ENCODE measurements around the gene EMX2. TPM values are rescaled to one million over a fixed set of nuclear protein-coding genes. Genes with fewer than 3 reads are reported as not detected.

EMX2 gene
- total and polyA plus RNA-seq, 12 donors: 0.13 to 0.59 (median 0.15) TPM; not detected in 7

DNA sequence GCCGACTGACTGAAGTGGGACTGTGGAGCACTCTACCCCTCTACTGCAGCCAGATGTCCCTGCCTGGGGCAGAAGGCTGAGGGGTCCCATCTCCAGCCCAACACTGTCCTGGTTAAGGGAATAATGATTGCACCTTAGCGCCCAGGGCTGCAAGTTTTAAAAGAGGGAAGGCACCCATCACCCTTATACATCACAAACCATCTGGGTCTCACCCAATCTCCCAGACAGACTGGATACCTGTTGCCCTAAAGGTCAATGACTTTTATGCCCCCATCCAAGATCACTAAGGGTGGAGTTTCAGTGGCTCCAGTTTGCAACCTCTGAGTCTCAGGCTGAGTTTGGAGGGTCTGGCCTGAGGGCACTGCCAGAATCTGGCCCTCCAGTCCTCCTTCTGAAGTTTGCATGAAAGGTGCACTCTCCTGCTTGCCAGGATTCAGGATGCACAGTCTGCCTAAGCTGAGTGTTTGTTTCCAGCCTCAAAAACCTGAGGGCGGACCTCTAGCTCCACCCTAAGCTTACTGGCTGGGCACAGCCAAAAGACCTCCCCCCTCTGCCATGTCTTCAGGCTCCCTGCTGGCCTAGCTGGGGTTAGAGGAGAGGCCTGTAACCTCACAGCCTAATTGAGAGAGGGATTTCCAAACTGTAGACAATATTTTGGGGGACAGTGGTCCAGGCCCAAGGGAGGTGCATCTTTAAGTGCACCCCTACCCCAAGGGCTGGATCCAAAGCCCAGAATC, 2.5 kb upstream of the EMX2 start:
- intact Hi-C loops (cut with DNase I): loop anchor here in 8 of 10 donors (5.0 to 10.0 kb wide), 4 partner anchors 565 to 705 kb away; no protein-coding TSS in a partner anchor
- Histone ChIP-seq H3K9me3 (no peaks in the 10 kb centered on the region), H3K27me3 (peaks cover 61 to 100% (median 99%) of the 10 kb centered on the region in 7 donors), H3K4me1 (peaks cover 7 to 55% (median 40%) of the 10 kb centered on the region in 9 donors), H3K27ac (no peak overlapping the region), H3K36me3 (no peaks in the 10 kb centered on the region), H3K4me3 (no peak overlapping the region)
- 26 to 51% methylated on average over 3 of the region's 3 CpGs for WGBS, 2 donors
- DNase-seq: no peak
- ATAC-seq: no peak
- TF ChIP-seq, protein P1, sequence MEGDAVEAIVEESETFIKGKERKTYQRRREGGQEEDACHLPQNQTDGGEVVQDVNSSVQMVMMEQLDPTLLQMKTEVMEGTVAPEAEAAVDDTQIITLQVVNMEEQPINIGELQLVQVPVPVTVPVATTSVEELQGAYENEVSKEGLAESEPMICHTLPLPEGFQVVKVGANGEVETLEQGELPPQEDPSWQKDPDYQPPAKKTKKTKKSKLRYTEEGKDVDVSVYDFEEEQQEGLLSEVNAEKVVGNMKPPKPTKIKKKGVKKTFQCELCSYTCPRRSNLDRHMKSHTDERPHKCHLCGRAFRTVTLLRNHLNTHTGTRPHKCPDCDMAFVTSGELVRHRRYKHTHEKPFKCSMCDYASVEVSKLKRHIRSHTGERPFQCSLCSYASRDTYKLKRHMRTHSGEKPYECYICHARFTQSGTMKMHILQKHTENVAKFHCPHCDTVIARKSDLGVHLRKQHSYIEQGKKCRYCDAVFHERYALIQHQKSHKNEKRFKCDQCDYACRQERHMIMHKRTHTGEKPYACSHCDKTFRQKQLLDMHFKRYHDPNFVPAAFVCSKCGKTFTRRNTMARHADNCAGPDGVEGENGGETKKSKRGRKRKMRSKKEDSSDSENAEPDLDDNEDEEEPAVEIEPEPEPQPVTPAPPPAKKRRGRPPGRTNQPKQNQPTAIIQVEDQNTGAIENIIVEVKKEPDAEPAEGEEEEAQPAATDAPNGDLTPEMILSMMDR (IDR thresholded peaks at IDR 0.05): no peak

DNA sequence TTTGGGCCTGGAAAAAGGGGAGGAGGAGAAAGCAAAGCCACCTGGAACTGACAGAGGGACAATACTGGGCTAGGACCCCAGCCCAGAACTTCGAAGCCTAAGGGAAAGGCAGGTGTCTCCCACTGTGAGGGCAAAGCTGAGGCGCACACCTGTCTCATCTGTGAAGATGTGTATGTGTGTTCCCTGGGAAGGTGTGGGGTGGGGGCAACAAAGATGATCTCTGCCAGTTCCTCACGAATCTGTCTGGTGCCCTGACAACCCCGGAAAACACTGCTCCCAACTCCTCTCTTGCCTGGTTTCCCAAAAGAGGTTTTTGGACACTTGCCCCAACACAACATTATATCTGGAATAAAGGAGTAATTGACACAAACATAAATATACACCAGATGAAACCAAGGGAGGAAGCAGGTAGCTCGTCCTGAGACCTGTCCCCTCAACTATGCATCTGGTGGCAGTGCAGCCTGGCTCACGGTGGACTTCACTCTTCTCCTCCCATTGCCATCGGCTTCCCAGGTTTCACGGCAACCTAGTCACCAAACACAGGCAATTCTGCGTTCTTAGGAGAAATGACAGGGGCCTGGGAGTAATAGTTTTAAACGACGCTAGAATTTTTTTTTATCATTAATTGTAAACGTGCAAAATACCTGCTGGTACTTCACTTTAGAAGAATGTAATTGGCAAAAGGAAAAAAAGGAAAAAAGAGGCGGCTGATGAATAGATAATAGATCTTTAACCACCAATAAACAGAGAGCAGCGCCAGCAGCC, 1.7 kb upstream of the EMX2 start:
- WGBS, 2 donors: 24 to 34% methylated on average over 14 of the region's 14 CpGs
- H3K27ac ChIP-seq: no peak overlapping the region
- no peaks in the 10 kb centered on the region for H3K9me3 ChIP-seq
- DNase-seq: no peak
- no peak overlapping the region for H3K4me3 ChIP-seq
- ATAC-seq: no peak
- TF ChIP-seq, protein P1 (IDR thresholded peaks at IDR 0.05): no peak
- intact Hi-C loops (cut with DNase I): no loop called here
- no peaks in the 10 kb centered on the region for H3K36me3 ChIP-seq
- H3K4me1 ChIP-seq: peaks cover 8 to 56% (median 40%) of the 10 kb centered on the region in 9 donors
- peaks cover 61 to 100% (median 99%) of the 10 kb centered on the region in 7 donors for H3K27me3 ChIP-seq

DNA sequence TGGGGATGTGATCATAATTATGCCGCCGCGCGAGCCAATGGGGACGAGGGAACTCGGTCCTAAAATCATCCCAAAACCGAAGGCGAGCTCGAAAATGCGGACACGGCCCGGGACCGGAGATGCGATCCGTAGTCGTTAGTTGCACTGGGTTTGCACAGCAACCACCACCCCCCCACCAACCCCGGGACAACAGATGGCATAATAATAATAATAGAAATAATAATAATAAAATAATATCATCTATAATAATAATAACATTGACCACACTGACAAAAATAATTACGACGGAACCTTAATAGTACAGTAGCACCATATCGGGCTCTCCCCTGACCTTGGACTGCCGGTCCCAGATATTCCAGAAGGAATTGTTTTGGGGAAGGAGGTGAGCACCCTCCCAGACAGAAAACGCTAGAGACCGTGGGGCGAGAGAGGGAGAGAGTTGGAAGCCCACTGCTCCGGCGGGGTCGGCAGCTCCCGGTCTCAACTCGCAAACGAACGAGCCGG, 1.1 kb upstream of the EMX2 start:
- Histone ChIP-seq H3K9me3 (no peaks in the 10 kb centered on the region), H3K4me3 (peak overlapping the region in 6 of 10 donors; percentile 26 to 42 (median 38)), H3K36me3 (no peaks in the 10 kb centered on the region), H3K27ac (no peak overlapping the region), H3K4me1 (peaks cover 8 to 56% (median 41%) of the 10 kb centered on the region in 9 donors), H3K27me3 (peaks cover 66 to 100% (median 99%) of the 10 kb centered on the region in 7 donors)
- intact Hi-C loops (cut with DNase I): no loop called here
- TF ChIP-seq, protein P1 (IDR thresholded peaks at IDR 0.05): no peak
- WGBS, 2 donors: 4 to 10% methylated on average over 32 of the region's 32 CpGs
- no peak for DNase-seq
- no peak for ATAC-seq

Data from heart right ventricle (tissue), 16 donors.